HS-27A (cell line): ENCODE data around the gene KRT16.
"Not testable (repeated sequence)": the region's sequence is repeated elsewhere in the genome, so short reads cannot be mapped to it uniquely, and the experiment has no call there.

Experiments
- DNase-seq: peaks from one replicate; pipeline ENCODE4 v3.0.0-alpha.2; 2012; ENCODE audit warnings: low read depth, missing footprints

The KRT16 gene

DNA sequence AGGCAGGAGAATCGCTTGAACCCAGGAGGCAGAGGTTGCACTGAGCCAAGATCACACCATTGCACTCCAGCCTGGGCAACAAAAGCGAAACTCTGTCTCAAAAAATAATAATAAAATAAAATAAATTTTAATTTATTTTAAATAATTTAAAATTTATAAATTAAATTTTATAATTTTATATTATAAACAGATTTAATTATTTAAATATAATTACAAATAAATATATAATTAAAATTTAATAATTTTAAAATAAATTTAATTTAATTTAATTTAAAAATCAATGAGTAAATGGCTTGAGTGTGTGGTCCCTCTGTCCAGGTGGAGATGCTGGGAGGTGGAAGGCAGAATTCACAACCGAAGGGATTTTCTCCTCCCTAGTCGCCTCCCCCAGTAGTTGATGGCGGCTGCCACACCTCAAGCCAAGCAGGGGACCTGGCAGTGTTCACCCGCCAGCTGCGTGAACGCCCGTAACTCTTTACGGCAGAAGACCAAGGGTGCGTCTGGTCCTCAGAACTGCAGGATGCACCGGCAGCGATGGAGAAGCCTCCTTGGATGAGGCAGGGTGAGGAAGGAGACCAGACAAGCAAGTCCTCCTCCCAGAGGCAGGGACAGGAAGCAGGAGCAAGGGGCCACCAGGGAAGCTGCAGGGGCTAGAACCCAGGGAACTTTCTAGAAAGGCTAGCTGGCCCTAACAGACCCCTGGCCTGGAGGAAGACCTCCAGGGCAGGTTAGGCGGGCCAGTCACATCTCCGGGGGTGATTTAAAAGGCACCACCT is 34.7 kb upstream of the KRT16 start:
- no peak for DNase-seq

DNA sequence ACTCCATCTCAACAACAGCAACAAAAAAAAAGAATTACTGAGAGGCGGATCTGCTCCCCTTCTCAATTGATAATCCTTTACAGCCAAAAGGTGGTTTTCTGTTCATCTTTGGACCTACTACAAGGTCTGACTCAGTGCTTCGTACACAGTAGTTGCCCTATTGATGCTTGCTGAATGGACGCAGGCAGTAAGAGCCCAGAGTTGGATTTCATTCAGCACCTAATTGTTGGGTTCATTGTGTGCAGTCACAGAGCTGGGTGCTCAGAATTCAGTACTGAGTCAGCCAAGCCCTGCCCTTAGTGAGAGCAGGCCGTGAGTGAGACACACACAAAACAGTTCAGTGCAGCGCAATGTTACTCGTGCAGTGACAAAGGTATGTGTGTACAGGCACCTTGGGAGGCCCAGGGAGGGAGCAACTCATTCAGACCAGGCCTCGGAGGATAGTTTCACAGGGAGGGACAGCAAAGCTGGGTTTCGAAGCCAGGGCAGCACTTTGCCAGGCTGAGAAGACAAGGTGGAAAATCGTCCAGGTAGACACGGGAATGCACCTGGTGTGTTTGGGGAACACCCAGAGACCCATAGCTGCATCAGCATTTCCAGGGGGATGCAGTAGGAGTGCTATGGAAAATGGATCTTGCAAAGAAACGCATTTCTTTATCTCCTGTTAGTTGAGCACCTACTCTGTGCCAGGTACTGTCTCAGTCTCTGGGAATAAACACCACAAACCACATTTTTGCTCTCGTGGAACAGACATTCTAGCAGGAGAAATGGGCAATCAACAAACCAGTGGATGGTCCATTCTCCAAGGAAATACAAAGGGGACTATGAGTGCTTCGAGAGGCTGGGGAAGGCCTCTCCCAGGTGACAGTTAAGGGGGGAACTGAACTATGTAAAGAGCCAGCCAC is 29.9 kb upstream of the KRT16 start:
- DNase-seq: no peak

DNA sequence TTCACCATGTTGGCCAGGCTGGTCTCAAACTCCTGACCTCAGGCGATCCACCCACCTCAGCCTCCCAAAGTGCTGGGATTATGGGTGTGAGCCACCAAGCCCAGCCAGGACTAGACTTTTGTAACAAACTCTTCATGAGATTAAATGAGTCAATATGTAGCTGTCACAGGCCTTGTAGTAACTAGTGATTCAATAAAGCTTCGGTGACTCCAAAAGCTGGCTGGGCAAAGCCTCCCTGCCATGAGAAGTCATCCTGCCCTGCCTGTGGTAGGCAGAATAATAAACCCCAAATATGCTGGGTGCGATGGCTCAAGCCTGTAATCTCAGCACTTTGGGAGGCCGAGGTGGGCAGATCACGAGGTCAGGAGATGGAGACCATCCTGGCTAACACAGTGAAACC is 28.0 kb upstream of the KRT16 start:
- not testable (repeated sequence) for DNase-seq

DNA sequence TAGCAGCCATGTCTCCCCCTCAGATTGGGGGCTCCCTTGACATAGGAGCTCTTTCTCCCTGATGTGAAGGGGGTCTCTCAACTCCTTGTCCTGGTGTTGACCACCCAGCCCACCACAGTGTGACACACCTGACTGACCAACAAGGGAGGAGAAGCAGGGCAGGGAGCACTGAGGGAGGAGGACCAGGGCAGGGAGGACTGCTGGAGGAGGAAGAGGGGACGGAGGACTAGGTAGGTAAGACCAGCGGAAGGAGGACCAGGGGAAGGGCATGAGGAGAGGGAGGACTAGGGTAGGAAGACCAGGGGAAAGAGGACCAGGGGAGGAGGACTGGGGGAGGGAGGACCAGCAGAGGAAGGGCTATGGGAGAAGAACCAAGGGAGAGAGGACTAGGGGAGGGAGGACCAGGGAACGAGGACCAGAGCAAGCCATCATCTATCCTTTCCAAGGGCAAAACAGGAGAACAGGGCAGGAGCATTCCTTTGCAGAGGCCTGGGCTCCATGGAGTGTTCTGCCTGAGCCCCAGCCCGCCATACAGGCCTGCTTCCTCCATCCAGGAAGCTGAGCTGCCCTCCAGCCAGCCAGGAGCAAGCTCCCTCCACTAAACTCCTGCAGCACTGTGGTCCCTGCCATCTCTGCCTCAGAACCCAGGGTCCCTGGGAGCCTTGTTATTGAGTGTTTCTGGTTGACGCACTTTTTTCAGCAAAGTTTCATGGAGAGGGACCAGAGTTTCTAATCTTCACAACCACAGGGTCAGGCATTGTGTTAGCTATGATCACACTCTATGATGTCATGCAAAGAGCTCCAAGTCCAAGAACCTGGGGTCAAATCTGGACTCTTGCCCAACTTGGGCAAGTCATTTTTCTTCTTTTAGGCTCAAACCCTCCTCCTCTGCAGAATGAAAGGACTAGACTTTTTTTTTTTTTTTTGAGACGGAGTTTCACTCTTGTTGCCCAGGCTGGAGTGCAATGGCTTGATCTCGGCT is 27.2 kb upstream of the KRT16 start:
- no peak for DNase-seq

DNA sequence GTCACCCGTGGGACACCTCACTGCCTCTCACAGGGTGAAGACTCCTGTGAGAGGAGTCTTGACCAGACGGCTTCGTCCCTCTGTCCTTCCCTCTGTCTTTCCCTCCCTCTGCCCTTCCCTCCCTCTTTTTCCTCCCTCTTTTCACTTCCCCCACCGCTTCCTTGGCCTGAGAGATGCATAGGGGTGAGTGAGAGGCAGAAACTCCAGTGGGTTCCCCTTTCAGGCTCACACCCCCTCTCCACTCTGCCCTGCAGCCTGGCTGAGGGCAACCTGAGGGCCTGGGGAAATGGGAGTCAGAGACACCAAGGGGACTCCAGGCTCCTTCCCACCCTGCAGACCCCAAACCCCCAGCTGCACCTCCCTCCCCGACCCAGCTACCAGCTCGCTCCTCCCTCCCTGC is 26.4 kb upstream of the KRT16 start:
- no peak for DNase-seq

DNA sequence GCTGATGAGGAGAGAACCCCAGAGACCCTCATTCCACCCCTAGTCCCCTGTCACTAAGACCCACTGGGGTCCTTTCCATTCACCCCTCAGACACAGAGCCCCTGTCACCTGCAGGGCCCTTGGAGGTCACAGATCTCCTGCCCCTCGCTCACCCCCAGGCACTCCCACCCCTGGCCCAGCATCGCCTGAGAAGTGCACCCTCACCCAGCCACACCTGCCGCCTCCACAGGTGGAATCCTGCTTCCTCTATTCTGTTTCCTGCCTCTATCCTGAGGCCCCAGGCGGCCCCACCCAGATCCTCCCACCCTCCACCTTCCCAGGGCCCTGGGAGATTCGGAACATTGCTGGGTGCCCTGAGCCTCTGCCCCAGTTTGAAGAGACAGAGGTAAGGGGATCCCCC is 25.6 kb upstream of the KRT16 start:
- DNase-seq: no peak

DNA sequence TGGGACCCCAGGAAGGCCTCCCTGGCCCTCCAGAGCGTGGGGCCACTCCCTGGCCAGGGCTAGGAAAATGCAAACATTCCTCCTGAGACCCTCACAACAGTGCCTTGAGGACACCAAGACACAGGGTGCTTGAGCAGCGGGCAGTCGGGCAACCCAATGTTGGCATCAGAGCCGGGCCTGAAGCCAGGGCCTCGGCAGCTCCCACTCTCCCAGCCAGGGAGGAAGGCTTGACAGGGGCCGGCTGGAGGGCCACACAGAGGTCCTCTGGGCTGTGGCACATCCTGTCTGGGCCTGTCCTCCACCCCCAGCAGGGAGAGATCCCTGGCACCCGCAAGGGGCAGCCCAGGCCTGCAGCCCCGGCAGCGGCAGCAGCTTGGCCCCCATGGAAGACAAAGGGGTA is 24.1 kb upstream of the KRT16 start:
- no peak for DNase-seq

DNA sequence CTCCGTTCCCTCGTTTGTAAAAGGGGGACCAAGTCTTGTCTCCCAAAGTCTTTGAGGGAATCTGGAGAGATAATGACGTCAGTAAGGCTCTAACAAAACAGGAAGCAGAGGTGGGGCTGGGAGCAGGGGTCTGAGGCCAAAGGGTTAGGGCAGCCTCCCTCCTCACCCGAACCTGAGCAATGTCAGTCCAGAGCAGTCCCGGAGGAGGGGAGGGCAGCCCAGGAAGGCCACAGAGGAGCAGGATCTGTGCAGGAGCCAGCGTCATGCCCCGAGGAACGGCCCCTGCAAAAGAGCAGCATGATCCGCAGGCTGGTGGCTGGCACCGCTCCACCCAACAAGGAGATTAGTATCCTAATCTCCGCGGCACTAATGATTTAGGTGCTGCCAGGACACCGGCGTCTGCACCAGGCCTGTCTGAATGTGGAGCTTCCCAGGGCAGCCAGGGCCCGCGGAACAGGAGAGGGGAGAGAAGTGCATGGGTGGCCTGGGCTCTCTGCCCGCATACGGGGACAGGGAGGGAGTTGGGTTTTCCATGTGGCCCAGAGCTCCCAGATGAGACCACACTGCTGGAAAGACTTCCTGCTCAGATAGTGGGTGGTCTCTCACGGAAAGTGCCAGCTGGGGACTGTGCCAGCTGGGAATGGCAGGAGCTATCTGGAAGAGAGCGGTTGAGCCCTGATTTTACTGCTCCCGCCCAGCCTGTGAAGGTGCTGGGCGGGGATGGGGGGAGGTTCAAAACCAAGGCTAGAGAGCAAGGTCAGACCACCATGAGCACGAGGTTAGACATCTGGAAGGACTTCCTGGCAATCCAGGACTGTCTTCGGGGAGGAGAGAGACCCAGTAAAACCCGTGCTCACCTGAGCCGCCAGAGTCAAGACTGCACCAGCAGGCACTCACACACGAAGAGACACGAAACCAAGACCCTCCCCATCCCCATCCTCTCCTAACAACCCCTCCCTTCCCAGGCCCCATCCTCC is 22.8 kb upstream of the KRT16 start:
- no peak for DNase-seq

DNA sequence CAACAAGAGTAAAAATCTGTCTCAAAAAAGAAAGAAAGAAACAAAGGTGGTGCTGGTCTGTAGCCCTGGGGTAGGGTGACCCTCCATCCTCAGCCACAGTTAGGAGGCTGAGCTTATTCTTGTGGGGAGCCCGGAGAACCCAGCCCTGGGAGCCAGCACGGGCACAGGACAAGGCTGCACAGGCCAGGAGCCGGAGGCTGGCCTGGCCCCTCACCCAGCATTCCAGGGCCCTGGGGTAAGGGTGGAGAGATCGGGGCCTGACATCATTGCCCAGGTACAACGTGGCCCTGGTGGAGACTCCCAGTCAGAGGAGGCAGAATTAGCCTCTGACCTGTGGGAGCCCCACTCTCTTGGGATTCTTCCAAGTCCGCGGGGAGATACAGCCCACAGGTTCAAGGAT is 22.1 kb upstream of the KRT16 start:
- DNase-seq: no peak

DNA sequence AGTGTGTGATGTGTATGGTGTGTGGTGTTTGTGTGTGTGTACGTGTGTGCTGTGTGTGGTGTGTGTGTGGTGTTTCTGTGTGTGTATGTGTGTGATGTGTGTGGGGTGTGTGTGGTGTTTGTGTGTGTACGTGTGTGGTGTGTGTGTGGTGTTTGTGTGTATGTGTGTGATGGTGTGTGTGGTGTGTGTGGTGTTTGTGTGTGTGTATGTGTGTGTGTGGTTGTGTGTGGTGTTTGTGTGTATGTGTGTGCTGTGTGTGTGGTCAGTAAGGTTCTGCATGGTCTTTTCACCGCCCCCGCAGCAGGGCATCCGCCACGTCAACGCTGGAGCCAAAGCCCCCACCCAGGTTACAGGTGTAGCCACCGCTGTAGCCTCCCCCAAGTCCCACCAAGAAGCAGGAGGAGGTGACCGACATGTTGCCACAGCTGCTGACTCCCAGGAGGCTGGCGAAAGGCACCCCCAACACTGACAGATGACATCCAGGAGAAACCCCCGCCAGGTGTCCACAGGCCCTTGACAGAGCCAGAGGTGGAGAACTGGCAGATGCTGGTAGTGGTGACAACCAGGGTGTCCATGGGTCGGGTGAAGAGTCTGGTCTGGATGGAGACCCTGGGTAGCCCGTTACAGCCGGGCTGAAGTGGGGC is 21.1 kb upstream of the KRT16 start:
- DNase-seq: no peak

DNA sequence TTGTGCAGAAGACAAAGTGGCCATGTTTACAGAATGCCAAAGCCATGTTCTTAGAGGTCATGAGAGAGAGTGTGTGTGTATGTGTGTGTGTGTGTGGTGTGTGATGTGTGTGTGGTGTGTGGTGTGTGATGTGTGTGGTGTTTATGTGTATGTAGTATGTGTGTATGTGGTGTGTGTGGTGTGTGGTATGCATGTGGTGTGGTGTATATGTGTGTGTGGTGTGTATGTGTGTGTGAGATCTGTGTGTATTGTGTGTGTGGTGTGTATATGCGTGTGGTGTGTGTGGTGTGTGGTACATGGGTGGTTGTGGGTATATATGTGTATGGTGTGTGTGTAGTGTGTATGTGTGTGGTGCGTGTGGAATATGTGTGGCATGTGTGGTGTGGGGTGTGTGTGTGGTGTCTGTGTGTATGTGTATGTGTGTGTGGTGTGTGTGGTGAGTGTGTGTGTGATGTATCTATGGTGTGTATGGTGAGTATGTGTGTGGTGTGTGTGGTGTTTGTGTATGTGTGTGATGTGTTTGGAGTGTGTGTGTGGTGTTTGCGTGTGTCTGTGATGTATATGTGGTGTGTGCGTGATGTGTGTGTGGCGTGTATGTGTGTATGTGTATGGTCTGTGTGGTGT is 20.0 kb upstream of the KRT16 start:
- DNase-seq: no peak

DNA sequence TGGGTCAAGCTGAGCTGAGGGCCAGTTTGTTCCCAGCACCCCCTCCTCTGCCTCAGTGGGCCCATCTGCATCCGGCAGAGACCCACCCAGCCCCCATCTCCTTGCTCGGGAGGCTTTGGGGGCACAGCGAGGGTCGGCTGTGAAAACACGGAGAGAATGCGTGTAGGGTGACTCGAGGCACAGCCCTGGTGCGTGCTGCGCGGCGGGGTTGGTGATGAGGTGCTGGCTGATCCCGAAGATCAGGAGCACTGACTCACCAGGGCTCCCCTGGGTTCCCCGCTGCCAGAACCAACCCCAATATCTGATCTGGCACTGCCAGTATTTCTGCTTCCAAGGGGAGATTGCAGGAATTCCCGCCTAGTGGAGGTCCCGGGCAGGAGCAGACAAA is 19.3 kb upstream of the KRT16 start:
- no peak for DNase-seq

DNA sequence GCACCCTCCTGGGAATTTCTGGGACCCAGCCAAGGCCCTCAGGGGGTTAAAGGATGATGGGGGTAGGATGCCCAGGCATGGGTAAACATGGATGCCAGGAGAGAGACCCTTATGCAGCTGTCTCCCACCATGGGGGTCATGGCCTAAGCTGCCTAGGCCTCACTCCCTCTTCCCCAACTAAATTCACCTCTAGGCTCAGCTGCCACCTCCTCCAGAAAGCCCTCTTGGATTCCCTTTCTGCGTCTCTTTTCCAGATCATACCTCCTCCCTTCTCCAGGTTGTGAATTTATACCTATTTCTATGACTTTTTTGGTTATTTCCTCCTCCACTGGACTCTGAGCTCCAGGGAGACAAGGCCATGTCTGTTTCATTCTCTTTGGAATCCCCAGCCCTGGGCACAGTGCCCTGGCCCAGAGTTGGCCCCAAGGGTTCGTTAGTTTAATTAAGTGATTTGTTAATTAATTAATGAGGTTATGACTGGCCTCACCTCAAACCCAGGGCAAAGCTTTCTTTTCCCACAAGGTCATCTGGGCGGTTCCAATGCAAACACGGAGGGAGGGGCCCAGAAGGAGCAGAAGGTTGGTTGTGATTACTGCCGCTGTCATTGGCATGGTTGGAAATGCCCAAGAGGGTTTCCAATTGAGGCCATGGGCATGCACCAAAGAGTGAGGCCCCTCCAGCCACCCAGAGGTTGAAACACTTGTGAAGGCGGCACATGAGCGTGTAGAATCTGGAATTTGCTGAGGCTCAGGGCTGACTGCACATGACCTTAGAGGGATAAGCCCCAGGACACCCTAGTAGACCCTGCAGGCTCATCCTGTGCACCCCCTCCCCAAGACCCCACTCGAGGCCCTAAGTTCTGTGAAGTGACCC is 18.7 kb upstream of the KRT16 start:
- no peak for DNase-seq

DNA sequence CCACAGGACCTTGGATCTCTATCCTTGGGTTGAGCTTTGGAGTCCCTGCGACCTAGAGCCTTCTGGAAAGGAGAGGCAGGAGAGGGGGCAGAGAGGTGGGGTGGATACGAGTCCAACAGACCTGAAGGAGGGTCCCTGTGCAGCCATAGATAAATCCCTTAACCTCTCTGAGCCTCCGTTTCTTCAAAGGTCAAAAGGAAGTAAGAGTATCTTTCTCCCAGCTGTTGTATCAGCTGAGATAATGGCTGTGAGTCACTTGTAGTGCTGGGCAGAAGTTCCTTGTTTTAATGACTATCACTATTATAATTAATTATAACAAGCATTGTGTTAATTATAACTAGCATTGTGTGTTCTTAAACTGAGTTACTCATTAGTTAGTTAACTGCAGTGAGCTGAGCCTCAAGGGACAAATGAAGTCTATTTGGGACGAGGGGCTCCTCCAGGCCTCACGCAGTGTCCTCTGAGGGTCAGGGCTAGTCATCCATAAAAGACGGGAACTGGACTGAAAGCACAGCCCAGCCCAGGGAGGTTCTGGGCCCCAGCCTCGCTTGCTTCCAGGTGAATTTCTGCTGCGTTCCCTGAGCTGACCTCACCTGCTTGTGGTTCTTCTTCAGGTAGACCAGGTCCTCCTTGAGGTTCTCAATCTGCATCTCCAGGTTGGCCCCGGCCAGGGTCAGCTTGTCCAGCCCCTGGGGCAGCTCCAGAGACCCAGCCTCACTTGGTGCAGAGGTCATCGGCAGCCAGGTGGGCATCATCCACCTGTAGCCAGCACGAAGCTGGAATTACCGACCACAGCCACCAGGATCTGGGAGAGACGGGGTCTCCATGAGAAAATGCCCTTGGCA is 17.5 kb upstream of the KRT16 start:
- no peak for DNase-seq

DNA sequence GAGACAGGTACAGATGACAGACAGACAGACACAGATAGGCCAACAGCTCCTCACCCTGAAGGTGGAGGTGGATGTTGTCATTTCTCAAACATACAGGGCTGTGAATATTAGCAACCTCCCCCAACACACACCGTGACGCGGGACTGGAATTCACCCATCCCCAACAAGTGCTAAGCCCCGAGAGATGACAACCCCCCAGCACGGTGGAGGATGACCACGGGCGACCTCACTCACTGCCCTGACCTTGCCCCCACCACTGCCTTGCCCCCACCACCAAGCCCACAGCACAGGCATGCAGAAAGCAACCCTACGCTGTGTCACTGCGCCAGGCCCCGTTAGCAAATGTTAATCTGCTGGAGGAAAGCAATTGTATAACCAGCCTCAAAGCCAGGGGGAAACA is 16.7 kb upstream of the KRT16 start:
- DNase-seq: no peak

DNA sequence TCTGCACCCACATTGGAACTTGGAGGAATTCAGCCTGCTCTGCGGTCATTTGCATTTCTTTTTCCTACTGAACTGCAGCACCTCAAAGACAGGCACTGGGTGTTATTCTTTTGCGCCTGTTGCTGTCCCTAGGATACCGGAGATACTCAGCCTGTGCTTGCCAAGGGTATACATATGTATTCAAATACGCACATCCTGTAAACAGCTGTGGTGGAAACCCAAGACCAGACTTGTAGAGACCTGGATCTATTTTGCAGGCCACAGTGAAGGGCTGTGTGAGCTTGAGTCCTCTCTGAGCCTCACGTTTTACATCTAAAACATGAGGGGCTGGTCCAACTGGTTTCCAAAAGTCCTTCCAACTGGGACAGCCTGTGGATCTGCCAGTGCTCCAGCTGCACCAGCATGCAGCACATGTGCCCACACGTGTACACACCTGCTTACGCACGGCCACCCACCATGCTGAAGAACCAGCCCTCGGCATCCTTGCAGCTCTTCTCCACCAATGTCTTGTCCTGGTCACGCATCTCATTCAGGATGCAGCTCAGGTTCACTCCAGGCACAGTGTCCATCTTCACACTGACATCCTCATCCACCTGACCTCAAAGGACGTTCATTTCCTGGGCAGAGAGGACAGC is 16.2 kb upstream of the KRT16 start:
- DNase-seq: not testable (repeated sequence)

DNA sequence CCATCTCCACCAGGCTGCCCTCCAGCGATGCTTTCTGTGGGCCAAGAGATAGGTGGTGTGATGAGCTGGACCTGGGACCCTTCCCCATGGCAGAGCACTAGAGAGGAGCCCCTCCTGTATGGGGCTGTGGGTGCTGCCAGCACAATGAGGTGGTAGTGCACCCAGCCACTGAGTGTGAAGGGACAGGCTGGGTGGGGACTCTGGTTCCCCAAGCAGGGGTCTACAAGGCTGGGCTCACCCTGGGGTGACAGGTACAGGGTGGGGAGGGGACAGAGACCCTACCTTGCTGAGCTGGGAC is 15.5 kb upstream of the KRT16 start:
- DNase-seq: not testable (repeated sequence)
